Lung microvascular endothelial cell (primary cell): ENCODE measurements around the gene KCNN2. TPM values are rescaled to one million over a fixed set of nuclear protein-coding genes. Genes with fewer than 3 reads are reported as not detected.

Experiments
- DNase-seq, 2 donors: peaks; one replicate each; pipeline versions ENCODE4 v3.0.0 to v3.0.0-alpha.2; 2010; ENCODE audit warnings: low read depth in 2 of 2
- total RNA-seq: library from RNA; depleted of rRNA; stranded (reverse); fragments of >200 nt; gene quantifications from 2 replicates; pipeline ENCODE4 v1.2.1, GENCODE V29; 2014

The KCNN2 gene
- total RNA-seq, 1 donor from 2014 or later, result 2.2 TPM

GRCh38 chr5:114500756-114501155 is 138.9 kb downstream of the KCNN2 start:
- no peak for DNase-seq

- no peak for DNase-seq
Measured at GRCh38 chr5:114504560-114504959, 142.7 kb downstream of the KCNN2 start.

DNA sequence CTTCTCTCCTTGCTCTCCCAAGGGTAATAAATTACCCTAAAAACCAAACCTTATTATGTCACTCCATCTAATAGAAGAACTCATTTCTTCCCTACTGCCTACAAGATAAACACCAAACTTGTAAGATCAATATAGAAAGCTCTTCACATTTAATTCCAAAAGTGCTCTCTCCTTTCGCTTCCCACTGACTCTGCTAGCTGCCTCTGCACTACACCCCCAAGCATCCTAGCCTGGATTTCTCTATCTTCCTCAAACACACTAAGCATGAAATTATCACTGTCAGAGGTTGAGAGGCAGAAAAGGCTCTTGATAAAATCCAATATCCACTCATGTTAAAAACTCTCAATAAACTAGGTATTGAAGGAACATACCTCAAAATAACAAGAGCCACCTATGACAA is 162.4 kb downstream of the KCNN2 start:
- no peak for DNase-seq

- DNase-seq, result no peak
Measured at GRCh38 chr5:114544561-114544960, 182.7 kb downstream of the KCNN2 start.
